Endothelial cell of umbilical vein (primary cell): Measurements from ENCODE around the gene NXPE3. TPM values are rescaled to one million over a fixed set of nuclear protein-coding genes. Genes with fewer than 3 reads are reported as not detected.

Experiments
- BruUV-seq: library from RNA; stranded (reverse); fragments of 400-500 nt; replicated peaks from 2 replicates; lab custom pipeline; 2021; lab: Mats Ljungman, UMichigan
- CTCF ChIA-PET: fragments of 300-600, 350-600 bp; sonication (Branson Sonifier 250); formaldehyde crosslinking; loops from one replicate; lab custom pipeline; 2021; ENCODE audit warnings: antibody characterized with exemption, inconsistent platforms; lab: Charles Lee
- POLR2A ChIA-PET: fragments of 300-600, 350-600 bp; sonication (Branson Sonifier 250); formaldehyde crosslinking; loops from one replicate; lab custom pipeline; 2021; ENCODE audit warnings: antibody characterized with exemption, inconsistent platforms; lab: Charles Lee
- DNase-seq: peaks from one replicate; pipeline ENCODE4 v3.0.0-alpha.2; 2011; ENCODE audit warnings: low read depth, low spot score
- FAIRE-seq: peaks from 2 replicates; lab custom pipeline; 2011; peaks lifted over from hg19 to GRCh38; lab: Jason Lieb, UNC
- H2AFZ ChIP-seq: 2 replicates; pipeline ENCODE4 v1.6.0; 2012; ENCODE audit warnings: low read depth, low read length, control low read depth, inconsistent platforms
- H3K27ac ChIP-seq: 2 replicates; pipeline ENCODE4 v1.5.1; 2011; ENCODE audit warnings: low read depth, mild to moderate bottlenecking, control low read depth, low read length, moderate library complexity; ENCODE audit not compliant: insufficient read depth
- H3K27me3 ChIP-seq, 2 experiments: 2 replicates each; pipeline versions ENCODE4 v1.6.0 to v1.6.1; 2011; ENCODE audit warnings: low read length in 2 of 2, mixed read lengths in 1 of 2; ENCODE audit not compliant: control insufficient read depth in 2 of 2, insufficient read depth in 2 of 2
- H3K36me3 ChIP-seq, 2 experiments: 2 replicates in 1 of 2; 3 replicates in 1 of 2; pipeline ENCODE4 v1.5.1; 2011; ENCODE audit warnings: low read length in 2 of 2, mild to moderate bottlenecking in 1 of 2, moderate library complexity in 1 of 2; ENCODE audit not compliant: control insufficient read depth in 2 of 2, insufficient read depth in 2 of 2; ENCODE audit errors: extremely low read depth in 1 of 2
- H3K4me1 ChIP-seq: 3 replicates; pipeline ENCODE4 v1.5.1; 2011; ENCODE audit warnings: mild to moderate bottlenecking, low read length; ENCODE audit not compliant: control insufficient read depth, insufficient read depth; ENCODE audit errors: extremely low read depth
- H3K4me2 ChIP-seq: 2 replicates; pipeline ENCODE4 v1.6.1; 2011; ENCODE audit warnings: low read length, control low read depth, mixed read lengths; ENCODE audit not compliant: insufficient read depth
- H3K4me3 ChIP-seq, 3 experiments: fragments of 200-600 bp in 1 of 3; sonication (generic), shearing (Covaris generic) in 1 of 3; replicated peaks in 1 of 3; 2 replicates each; pipeline ENCODE4 v1.5.1; 2011 to 2016; ENCODE audit warnings: control low read depth in 3 of 3, low read length in 3 of 3, mild to moderate bottlenecking in 2 of 3, inconsistent platforms in 1 of 3, low read depth in 1 of 3, moderate library complexity in 1 of 3; ENCODE audit not compliant: insufficient read depth in 1 of 3
- H3K79me2 ChIP-seq: 2 replicates; pipeline ENCODE4 v1.6.0; 2012; ENCODE audit warnings: low read length, inconsistent platforms; ENCODE audit not compliant: control insufficient read depth, insufficient read depth
- H3K9ac ChIP-seq: replicated peaks from 2 replicates; pipeline ENCODE3; 2011; ENCODE audit warnings: low read length, control low read depth; ENCODE audit not compliant: insufficient read depth; ENCODE audit errors: extremely low read depth
- H3K9me1 ChIP-seq: replicated peaks from 3 replicates; pipeline ENCODE4 v1.6.0; 2011; ENCODE audit warnings: mild to moderate bottlenecking, low read length; ENCODE audit not compliant: control insufficient read depth, insufficient read depth; ENCODE audit errors: extremely low read depth
- H3K9me3 ChIP-seq: replicated peaks from 2 replicates; pipeline ENCODE4 v1.5.1; 2012; ENCODE audit warnings: low read length, inconsistent platforms; ENCODE audit not compliant: control insufficient read depth, insufficient read depth
- H4K20me1 ChIP-seq: replicated peaks from 2 replicates; pipeline ENCODE3; 2011; ENCODE audit warnings: mild to moderate bottlenecking, low read length; ENCODE audit not compliant: control insufficient read depth, insufficient read depth; ENCODE audit errors: extremely low read depth
- EZH2 ChIP-seq: IDR thresholded peaks from 2 replicates; pipeline ENCODE4 v1.6.1; 2012; ENCODE audit warnings: borderline replicate concordance, low read depth, mild to moderate bottlenecking, moderate library complexity, low read length, inconsistent platforms; ENCODE audit not compliant: severe bottlenecking
- FOS ChIP-seq: IDR thresholded peaks from 2 replicates; pipeline ENCODE4 v1.6.1; 2011; ENCODE audit warnings: mild to moderate bottlenecking, low read length, moderate library complexity, borderline replicate concordance; ENCODE audit not compliant: insufficient read depth
- GATA2 ChIP-seq: IDR thresholded peaks from 2 replicates; pipeline ENCODE4 v1.7.0; 2011; ENCODE audit warnings: low read depth, mild to moderate bottlenecking, moderate library complexity, mixed read lengths, low read length; ENCODE audit not compliant: insufficient read length, insufficient read depth
- JUN ChIP-seq: IDR thresholded peaks from 2 replicates; pipeline ENCODE4 v1.6.1; 2011; ENCODE audit warnings: borderline replicate concordance, low read depth; ENCODE audit not compliant: insufficient read length, insufficient read depth
- MYC ChIP-seq: IDR thresholded peaks from one replicate; pipeline ENCODE4 v1.6.1; 2011; ENCODE audit warnings: mild to moderate bottlenecking, low read depth, low read length
- POLR2A ChIP-seq: IDR thresholded peaks from 2 replicates; pipeline ENCODE4 v1.6.1; 2012; ENCODE audit warnings: low read depth, mild to moderate bottlenecking, control low read depth, low read length
- POLR2AphosphoS5 ChIP-seq: IDR thresholded peaks from 2 replicates; pipeline ENCODE4 v1.6.1; 2012; ENCODE audit warnings: low read depth, mild to moderate bottlenecking, control low read depth, low read length, moderate library complexity; ENCODE audit not compliant: insufficient read depth
- dilution Hi-C: fragments of 300-500 bp; cut with MboI; formaldehyde crosslinking; loops from one replicate; pipeline ENCODE4 v1.15.0; 2019; ENCODE audit warnings: low sequenced_read_pairs; ENCODE audit not compliant: extremely low pct_ligation_motif_present
- intact Hi-C: fragments of 100-400 bp; cut with micrococcal nuclease; formaldehyde crosslinking; loops from one replicate; pipeline ENCODE4 v1.10.0; 2022
- polyA plus RNA-seq, 4 experiments: library from polyadenylated mRNA; depleted of rRNA in 3 of 4; stranded (reverse) in 3 of 4; unstranded in 1 of 4; fragments of >200 nt; gene quantifications; 2 replicates each; pipeline versions ENCODE4 v1.2.1 to v1.2.3, GENCODE V29; 2011 to 2012; ENCODE audit warnings: missing spikeins in 1 of 4
- total RNA-seq: library from RNA; stranded (reverse); gene quantifications from 2 replicates; pipeline ENCODE4 v1.2.3, GENCODE V29; 2021
- TF ChIP-seq, protein P1 (sequence below): IDR thresholded peaks from 2 replicates; pipeline ENCODE4 v1.6.1; 2011; ENCODE audit not compliant: insufficient read depth, insufficient read length
- TF ChIP-seq, protein P2 (sequence below), 2 donors: IDR thresholded peaks; 1 replicate in 1 of 2; 2 replicates in 1 of 2; pipeline ENCODE4 v1.5.1; 2011; ENCODE audit warnings: low read length in 2 of 2, mild to moderate bottlenecking in 2 of 2, moderate library complexity in 2 of 2, control low read depth in 1 of 2, inconsistent platforms in 1 of 2, low read depth in 1 of 2; ENCODE audit not compliant: insufficient read depth in 1 of 2; ENCODE audit errors: extremely low read depth in 1 of 2

The NXPE3 gene
- total and polyA plus RNA-seq, 2 donors (not counting 3 experiments of a cell fraction or from before 2014, with no cell fraction given): 13.7 to 20.3 TPM

DNA sequence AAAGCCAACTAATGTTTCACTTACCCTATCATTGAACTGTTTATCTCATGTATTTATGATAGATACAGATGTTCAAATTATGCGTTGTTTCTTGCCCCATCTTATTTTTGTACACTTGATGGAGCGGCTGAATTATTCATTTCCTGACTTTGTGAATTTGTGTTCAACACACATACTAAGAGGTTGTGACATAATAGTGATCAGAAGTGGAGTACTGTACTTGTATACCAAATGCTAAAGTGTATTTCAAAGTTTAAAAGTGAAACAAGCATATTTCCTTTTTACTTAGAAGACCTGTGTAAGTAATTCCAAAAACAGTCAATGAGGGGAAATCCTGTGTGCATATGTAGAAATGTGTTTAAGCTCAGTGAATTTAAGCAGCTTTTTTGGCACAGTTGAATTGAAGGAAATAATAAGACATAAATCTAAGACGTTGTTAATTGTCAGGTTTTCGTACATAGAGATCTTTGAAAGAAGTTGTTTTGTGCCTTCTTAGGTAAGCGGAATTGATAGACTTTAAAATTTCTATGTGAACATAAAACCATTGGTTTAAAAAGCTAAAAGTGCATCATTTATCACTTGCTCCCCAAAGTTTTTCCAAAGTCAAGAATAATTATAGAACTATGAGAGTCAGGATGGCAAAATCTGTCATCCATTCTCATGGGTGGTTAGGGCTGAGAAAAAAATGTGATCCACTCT, 72.2 kb downstream of the NXPE3 start:
- peak overlapping the region; percentile 88 for H3K27ac ChIP-seq
- peaks cover 23 to 30% of the 10 kb centered on the region in 2 experiments for H3K36me3 ChIP-seq
- H3K27me3 ChIP-seq: no peaks in the 10 kb centered on the region
- H3K4me3 ChIP-seq: peak overlapping the region; percentile 88 to 99 (median 90)
- BruUV-seq: no TSS peak
- no peak overlapping the region for H2AFZ ChIP-seq
- peak; percentile 90 for DNase-seq
- POLR2A ChIA-PET: interaction anchor here (0.6 to 2.0 kb wide), 7 partner anchors 12 to 374 kb away, joined by 3 to 7 read pairs (median 3); partner anchors contain the start of gene CEP97
- H3K9me3 ChIP-seq: no peaks in the 10 kb centered on the region
- H3K9me1 ChIP-seq: no peaks in the 10 kb centered on the region
- H4K20me1 ChIP-seq: no peaks in the 10 kb centered on the region
- peaks cover 56% of the 10 kb centered on the region for H3K79me2 ChIP-seq
- TF ChIP-seq POLR2AphosphoS5: no peak
- TF ChIP-seq EZH2: no peak
- TF ChIP-seq FOS: no peak
- peak; percentile 13 for TF ChIP-seq JUN
- TF ChIP-seq, protein P1, sequence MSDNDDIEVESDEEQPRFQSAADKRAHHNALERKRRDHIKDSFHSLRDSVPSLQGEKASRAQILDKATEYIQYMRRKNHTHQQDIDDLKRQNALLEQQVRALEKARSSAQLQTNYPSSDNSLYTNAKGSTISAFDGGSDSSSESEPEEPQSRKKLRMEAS: no peak
- TF ChIP-seq MYC: no peak
- no peak for TF ChIP-seq GATA2
- TF ChIP-seq, protein P2, sequence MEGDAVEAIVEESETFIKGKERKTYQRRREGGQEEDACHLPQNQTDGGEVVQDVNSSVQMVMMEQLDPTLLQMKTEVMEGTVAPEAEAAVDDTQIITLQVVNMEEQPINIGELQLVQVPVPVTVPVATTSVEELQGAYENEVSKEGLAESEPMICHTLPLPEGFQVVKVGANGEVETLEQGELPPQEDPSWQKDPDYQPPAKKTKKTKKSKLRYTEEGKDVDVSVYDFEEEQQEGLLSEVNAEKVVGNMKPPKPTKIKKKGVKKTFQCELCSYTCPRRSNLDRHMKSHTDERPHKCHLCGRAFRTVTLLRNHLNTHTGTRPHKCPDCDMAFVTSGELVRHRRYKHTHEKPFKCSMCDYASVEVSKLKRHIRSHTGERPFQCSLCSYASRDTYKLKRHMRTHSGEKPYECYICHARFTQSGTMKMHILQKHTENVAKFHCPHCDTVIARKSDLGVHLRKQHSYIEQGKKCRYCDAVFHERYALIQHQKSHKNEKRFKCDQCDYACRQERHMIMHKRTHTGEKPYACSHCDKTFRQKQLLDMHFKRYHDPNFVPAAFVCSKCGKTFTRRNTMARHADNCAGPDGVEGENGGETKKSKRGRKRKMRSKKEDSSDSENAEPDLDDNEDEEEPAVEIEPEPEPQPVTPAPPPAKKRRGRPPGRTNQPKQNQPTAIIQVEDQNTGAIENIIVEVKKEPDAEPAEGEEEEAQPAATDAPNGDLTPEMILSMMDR (IDR thresholded peaks at IDR 0.05; ENCODE audit: extremely low read depth in 1 of 2, insufficient read depth in 1 of 2, low read depth in 1 of 2, low read length in 2 of 2): no peak
- no peak for TF ChIP-seq POLR2A
- intact Hi-C loops (loop anchor here (1.0 to 5.0 kb wide), 5 partner anchors 38 to 374 kb away; no protein-coding TSS in a partner anchor), dilution Hi-C loops (loop anchor here (25.0 kb wide), 1 partner anchor 311 kb away; no protein-coding TSS in a partner anchor)
- CTCF ChIA-PET: interaction anchor here (0.7 to 1.8 kb wide), 8 partner anchors 24 to 685 kb away, joined by 3 to 22 read pairs (median 4); no protein-coding TSS in a partner anchor
- peak overlapping the region; percentile 96 for H3K4me2 ChIP-seq
- peak overlapping the region; percentile 99 for H3K9ac ChIP-seq
- FAIRE-seq: peak; percentile 87
- H3K4me1 ChIP-seq: peaks cover 17% of the 10 kb centered on the region
